GM12891 (cell line): ENCODE data around the gene RNF31.

Experiments used
- POLR2A ChIP-seq: IDR thresholded peaks from 2 replicates; pipeline ENCODE4 v1.6.1; 2011; ENCODE audit warnings: low read depth, low read length, control low read depth
- POLR2AphosphoS5 ChIP-seq: IDR thresholded peaks from 2 replicates; pipeline ENCODE4 v1.6.1; 2011; ENCODE audit warnings: low read depth, low read length, control low read depth
- TAF1 ChIP-seq: IDR thresholded peaks from 2 replicates; pipeline ENCODE4 v1.6.1; 2011; ENCODE audit warnings: low read depth, low read length, control low read depth

- TF ChIP-seq TAF1 = no peak
- TF ChIP-seq POLR2A = no peak
- TF ChIP-seq POLR2AphosphoS5 = no peak
Observed at GRCh38 chr14:24194186-24194872, 47.0 kb downstream of the RNF31 start.
